A549 treated with CORT108297 at 1 μM for 4 hours (cell line): ENCODE data around the gene USP38. TPM values are rescaled to one million over a fixed set of nuclear protein-coding genes. Genes with fewer than 3 reads are reported as not detected.

Source experiments
- total RNA-seq: library from RNA; stranded (reverse); fragments of 200-300 nt; extraction: Qiagen RNA extraction; gene quantifications from 5 replicates; pipeline ENCODE4 v1.2.3, GENCODE V29; 2022

Gene USP38
- 7.4 to 8.9 TPM (median 8.1 TPM) in 5 replicates for total RNA-seq

GRCh38 chr4:143184503-143185252 is at the start of gene USP38:
Gene USP38 (plus strand): TSS chr4:143184917. CDS start chr4:143185451, 534 bp downstream.

Other genes starting within 250 kb of the USP38 start
- 1.9 to 2.9 TPM (median 2.5 TPM) in 5 replicates for gene GAB1, start 152.0 kb downstream of the USP38 start, total RNA-seq